ENCODE results near the gene RAB8B. TPM values are rescaled to one million over a fixed set of nuclear protein-coding genes. Genes with fewer than 3 reads are reported as not detected.

The RAB8B gene
- total and polyA plus RNA-seq, 7 donors = 2.5 to 18.1 (median 5.4) TPM

DNA sequence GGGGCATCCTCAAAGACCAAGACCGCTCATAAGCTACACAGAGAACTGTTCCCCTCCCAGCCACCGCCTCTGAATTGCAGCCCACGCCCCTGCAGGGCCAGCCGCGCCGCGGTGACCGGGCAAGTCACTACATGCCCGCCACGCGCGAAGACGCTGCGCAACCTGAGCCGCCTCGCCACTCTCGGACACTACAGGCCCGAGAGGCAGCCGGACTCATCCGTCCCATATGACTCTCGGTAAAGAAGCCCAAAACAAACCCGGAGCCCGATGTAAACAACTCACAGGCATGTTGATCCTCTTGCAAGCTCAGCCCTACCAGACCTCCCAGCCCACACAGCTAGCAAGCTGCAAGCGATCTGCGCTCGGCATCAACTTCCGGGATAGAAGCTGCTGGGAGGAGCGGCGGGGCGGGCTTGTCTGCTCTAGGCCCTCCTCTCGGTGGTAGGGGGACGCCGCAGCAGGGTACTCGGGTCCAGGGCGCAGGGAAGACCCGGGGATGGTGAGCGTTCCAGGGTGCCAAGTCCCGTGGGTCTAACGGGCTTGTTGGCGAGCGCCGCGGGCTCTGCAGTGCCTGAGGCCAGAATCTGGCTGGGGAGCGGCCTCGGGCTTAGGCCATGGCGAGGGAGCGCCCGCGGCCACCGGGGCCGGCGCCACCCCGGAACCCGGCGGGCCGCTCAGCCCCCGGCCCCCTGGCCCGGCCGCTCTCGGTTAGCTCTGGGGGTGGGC is 32.1 kb upstream of the RAB8B start, which contains the start of gene RPS27L:
Gene RPS27L, minus strand, starts transcription at position 360 of the 726 bp plus-strand sequence. Its CDS starts 72 bp downstream, at position 288.
- Histone ChIP-seq H3K27me3 (ENCODE audit: insufficient read depth in 3 of 3, low read length in 2 of 3) (no peaks in the 10 kb centered on the region), H3K4me1 (peaks cover 18% of the 10 kb centered on the region), H3K9me3 (no peaks in the 10 kb centered on the region), H3K4me3 (peak within 1 kb of the TSS; percentile 93), H3K27ac (peak within 1 kb of the TSS; percentile 99), H3K36me3 (ENCODE audit: insufficient read depth in 1 of 2, low read depth in 1 of 2) (peaks cover 4 to 49% of the 10 kb centered on the region in 2 donors)
- WGBS, 3 donors = 0 to 1% (median 0%) methylated on average over 51 to 60 of the region's 60 CpGs
- TF ChIP-seq, protein P1, sequence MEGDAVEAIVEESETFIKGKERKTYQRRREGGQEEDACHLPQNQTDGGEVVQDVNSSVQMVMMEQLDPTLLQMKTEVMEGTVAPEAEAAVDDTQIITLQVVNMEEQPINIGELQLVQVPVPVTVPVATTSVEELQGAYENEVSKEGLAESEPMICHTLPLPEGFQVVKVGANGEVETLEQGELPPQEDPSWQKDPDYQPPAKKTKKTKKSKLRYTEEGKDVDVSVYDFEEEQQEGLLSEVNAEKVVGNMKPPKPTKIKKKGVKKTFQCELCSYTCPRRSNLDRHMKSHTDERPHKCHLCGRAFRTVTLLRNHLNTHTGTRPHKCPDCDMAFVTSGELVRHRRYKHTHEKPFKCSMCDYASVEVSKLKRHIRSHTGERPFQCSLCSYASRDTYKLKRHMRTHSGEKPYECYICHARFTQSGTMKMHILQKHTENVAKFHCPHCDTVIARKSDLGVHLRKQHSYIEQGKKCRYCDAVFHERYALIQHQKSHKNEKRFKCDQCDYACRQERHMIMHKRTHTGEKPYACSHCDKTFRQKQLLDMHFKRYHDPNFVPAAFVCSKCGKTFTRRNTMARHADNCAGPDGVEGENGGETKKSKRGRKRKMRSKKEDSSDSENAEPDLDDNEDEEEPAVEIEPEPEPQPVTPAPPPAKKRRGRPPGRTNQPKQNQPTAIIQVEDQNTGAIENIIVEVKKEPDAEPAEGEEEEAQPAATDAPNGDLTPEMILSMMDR (IDR thresholded peaks at IDR 0.05) = no peak
- peak; percentile 91 to 94 (median 93) for ATAC-seq
- intact Hi-C loops (cut with DNase I) = loop anchor here in 1 of 2 donors (5.0 to 10.0 kb wide), 2 partner anchors 35 to 118 kb away; partner anchors contain the start of genes APH1B and LACTB
- peak; percentile 91 to 94 for DNase-seq

DNA sequence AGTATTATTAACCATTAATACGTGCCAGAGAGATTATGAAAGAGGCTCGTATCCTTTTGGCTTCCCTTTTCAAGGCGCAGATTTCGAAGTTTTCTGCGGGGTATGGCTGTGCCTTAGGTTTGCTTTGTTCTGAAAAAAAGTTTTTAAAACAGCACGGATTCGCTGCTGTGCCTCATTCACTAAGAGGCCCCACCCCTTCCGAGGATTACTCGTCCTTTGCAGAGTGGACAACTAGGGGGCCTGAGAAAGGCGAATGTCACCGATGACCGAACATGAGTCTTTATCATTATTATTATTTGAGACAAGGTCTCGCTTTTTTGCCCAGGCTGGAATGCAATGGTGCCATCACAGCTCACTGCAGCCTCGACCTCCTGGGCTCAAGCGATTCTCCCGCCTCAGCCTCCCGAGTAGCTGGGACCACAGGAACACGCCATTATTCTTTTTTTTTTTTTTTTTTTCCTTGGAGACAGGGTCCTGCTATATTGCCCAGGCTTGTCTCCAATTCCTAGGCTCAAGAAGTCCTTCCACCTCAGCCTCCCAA is 31.4 kb upstream of the RAB8B start:
- Histone ChIP-seq H3K27me3 (ENCODE audit: insufficient read depth in 3 of 3, low read length in 2 of 3) (no peaks in the 10 kb centered on the region), H3K9me3 (no peaks in the 10 kb centered on the region), H3K4me3 (peak overlapping the region; percentile 93), H3K27ac (peak overlapping the region; percentile 99), H3K4me1 (peaks cover 18% of the 10 kb centered on the region), H3K36me3 (ENCODE audit: insufficient read depth in 1 of 2, low read depth in 1 of 2) (peaks cover under 1 to 42% of the 10 kb centered on the region in 2 donors)
- ATAC-seq (peak; percentile 38 to 56 (median 50)), DNase-seq (peak in 1 of 2 donors; percentile 53)
- intact Hi-C loops (cut with DNase I) = loop anchor here in 1 of 2 donors (5.0 to 10.0 kb wide), 2 partner anchors 36 to 117 kb away; partner anchors contain the start of genes APH1B and LACTB
- TF ChIP-seq, protein P1 (IDR thresholded peaks at IDR 0.05) = peak; percentile 18
- 3 to 8% (median 4%) methylated on average over 18 of the region's 18 CpGs for WGBS, 3 donors

DNA sequence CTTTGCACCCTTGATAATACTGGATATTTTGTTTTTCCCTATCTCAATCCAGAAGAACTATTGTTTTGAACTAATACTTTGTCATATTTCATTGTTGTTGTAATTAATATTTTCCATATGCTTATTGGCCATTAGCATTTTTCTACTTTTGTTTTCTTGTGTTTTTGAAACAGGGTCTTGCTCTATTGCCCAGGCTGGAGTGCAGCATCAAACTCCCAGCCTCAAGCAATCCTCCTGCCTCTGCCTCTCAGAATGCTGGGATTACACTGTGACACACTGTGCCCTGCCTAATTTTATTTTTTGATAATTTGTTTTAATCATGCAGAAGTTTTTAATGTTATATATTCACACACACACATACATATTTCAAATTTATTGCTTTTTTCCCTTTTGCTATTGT is 28.8 kb upstream of the RAB8B start:
- DNase-seq (no peak), ATAC-seq (no peak)
- Histone ChIP-seq H3K36me3 (ENCODE audit: insufficient read depth in 1 of 2, low read depth in 1 of 2) (peaks cover 0 to 15% of the 10 kb centered on the region in 2 donors), H3K9me3 (no peaks in the 10 kb centered on the region), H3K4me3 (no peak overlapping the region), H3K27me3 (ENCODE audit: insufficient read depth in 3 of 3, low read length in 2 of 3) (no peaks in the 10 kb centered on the region), H3K4me1 (peaks cover 4% of the 10 kb centered on the region), H3K27ac (no peak overlapping the region)
- intact Hi-C loops (cut with DNase I) = no loop called here
- TF ChIP-seq, protein P1 (IDR thresholded peaks at IDR 0.05) = no peak

DNA sequence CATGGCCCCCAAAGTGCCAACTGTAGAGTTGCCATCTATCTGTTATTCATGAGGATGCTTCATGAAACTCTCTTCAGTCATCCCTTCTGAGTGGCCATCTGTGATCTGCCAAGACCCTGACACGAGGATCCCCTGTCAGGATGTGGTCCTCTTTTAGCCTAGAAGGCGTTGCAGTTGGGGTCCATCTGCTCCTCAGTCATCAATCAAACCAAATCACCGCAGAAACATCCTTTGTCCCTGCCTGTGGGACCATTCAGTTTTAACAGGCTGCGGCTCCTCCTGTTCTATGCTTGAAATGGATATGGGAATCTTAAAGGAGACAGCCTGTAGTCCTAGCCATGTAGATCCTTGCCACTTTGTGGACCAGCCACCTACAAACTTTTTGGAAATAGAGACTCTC is 26.2 kb upstream of the RAB8B start:
- H3K4me3 ChIP-seq = no peak overlapping the region
- intact Hi-C loops (cut with DNase I) = no loop called here
- no peaks in the 10 kb centered on the region for H3K9me3 ChIP-seq
- H3K36me3 ChIP-seq (ENCODE audit: insufficient read depth in 1 of 2, low read depth in 1 of 2) = peaks cover 0 to 13% of the 10 kb centered on the region in 2 donors
- no peak for DNase-seq
- peaks cover 4% of the 10 kb centered on the region for H3K4me1 ChIP-seq
- no peak overlapping the region for H3K27ac ChIP-seq
- H3K27me3 ChIP-seq (ENCODE audit: insufficient read depth in 3 of 3, low read length in 2 of 3) = no peaks in the 10 kb centered on the region
- 75 to 83% (median 77%) methylated on average over 4 of the region's 4 CpGs for WGBS, 3 donors
- TF ChIP-seq, protein P1 (IDR thresholded peaks at IDR 0.05) = no peak
- ATAC-seq = no peak

Measured in psoas muscle (tissue), 8 donors.